ENCODE results near the gene WFDC8.
"Not testable (repeated sequence)": the region's sequence is repeated elsewhere in the genome, so short reads cannot be mapped to it uniquely, and the experiment has no call there.

DNA sequence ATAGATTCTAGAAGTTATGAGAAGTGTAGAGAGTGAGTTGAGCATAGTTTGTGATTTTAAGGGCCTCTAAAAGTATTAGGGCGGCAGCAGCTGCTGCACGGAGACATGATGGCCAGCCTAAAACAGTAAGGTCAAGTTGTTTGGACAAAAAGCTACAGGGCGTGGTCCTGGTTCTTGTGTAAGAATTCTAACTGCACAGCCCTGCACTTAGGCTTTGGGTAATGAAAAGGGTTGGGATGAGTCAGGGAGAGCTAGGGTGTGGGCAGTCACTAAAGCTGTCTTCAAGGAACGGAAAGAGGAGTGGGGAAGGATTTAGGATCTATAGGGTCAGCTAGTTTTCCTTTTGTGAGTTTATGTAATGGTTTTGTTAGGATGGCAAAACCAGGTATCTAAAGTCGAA lies 6.9 kb upstream of the WFDC8 start:
- TF ChIP-seq, protein P1, sequence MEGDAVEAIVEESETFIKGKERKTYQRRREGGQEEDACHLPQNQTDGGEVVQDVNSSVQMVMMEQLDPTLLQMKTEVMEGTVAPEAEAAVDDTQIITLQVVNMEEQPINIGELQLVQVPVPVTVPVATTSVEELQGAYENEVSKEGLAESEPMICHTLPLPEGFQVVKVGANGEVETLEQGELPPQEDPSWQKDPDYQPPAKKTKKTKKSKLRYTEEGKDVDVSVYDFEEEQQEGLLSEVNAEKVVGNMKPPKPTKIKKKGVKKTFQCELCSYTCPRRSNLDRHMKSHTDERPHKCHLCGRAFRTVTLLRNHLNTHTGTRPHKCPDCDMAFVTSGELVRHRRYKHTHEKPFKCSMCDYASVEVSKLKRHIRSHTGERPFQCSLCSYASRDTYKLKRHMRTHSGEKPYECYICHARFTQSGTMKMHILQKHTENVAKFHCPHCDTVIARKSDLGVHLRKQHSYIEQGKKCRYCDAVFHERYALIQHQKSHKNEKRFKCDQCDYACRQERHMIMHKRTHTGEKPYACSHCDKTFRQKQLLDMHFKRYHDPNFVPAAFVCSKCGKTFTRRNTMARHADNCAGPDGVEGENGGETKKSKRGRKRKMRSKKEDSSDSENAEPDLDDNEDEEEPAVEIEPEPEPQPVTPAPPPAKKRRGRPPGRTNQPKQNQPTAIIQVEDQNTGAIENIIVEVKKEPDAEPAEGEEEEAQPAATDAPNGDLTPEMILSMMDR (conservative IDR thresholded peaks at IDR 0.05 in 1 of 2, IDR thresholded peaks at IDR 0.05 in 1 of 2; ENCODE audit: extremely low read depth in 1 of 2, insufficient read depth in 1 of 2, low read depth in 1 of 2, low read length in 2 of 2), result not testable (repeated sequence)
- TF ChIP-seq EZH2 (IDR thresholded peaks at IDR 0.05; ENCODE audit: borderline replicate concordance, low read length), result not testable (repeated sequence)

Data from mammary epithelial cell (primary cell).